ENCODE data around the gene COL4A2.

The COL4A2 gene

DNA sequence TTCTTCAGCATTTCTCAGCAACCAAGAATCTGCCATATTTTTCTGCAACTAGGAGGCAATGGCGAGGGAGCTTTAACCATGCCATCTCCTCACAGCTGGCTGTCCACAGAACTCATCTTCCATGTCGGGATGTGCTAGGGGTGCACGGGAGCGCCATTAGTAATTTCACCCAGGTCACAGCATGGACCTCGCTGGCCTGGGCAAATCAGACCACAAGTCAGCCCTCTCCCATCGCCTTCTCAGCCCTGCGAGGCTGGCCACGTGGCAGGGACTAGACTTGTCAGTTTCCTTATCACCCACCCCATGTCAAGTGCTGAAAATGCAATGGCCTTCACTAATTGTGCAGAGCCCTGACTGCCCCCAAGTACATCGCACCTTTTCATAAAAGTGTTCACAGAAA is 15.8 kb upstream of the COL4A2 start:
- DNase-seq, result no peak

DNA sequence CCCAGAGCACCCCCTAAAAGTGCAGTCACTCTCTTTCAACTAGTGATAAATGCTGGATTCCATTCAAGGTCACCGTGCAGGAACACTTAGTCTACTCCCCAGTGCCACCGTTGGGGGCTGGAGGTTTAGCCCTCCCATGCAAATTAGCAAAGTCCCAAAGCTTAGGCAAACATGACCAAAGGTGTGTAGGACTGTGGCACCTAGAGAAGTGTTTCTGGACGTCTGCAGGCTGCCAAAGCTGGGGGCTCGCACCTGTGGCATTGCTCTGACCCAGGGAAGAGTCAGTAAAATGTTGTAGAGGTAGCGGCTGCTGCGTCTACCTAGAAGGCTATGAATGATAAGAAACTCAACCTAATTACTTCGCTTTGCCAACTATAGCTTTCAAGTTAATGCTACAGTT is 14.0 kb upstream of the COL4A2 start:
- no peak for DNase-seq

DNA sequence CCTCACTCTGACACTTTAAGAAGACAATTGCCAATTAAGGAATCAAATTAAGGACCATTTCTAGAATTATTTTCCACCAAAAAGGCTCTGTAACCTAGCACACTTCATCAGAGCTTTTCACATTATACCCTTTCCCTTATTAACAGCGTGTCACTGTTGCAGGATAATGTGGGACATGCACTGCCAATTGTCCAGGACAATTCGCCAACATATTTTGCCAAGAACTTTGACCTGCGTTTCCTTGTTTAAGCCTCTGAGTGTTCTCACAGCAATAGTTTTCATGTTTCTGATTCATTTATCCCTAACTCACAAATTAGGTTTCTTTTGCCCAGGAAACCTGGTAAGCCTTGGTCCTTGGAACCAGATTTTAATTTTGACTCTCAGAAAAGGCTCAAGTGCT is 13.4 kb upstream of the COL4A2 start:
- DNase-seq, result no peak

DNA sequence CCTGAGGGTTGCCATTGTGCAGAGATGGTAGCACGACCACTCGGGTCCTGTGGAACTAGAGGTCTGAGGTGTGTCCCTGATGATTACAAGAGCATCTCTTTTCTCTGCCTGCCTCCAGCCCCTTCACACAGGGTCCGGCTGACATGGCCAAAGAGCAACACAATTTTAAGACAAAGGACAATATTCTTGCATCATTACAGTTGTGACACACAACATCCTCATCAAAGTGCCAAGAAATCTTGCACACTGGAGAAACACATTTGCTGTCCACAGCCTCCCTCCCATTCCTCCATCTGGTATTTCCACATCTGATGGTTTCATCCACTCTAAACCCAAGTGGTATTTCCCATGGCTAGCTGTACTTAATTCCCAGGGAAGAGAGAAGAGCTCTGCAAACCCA is 12.9 kb upstream of the COL4A2 start:
- no peak for DNase-seq

DNA sequence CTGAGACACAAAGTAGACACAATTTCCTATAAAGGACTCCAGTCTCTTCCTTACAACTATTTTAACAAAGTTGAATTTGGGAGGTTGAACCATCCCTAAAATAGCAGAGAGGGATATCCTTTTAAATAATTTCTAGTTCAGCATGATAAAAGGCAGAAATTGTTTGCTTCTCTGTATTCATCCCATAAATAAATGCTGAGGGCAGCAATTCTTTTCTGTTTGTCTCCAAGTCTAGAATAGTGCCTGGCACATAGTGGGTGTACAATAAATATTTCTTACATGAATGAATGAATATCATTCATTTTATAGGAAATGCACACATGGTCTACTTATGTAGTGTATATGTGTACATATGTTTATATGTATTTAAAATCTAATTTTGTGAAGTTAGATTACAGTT is 12.5 kb upstream of the COL4A2 start:
- no peak for DNase-seq

DNA sequence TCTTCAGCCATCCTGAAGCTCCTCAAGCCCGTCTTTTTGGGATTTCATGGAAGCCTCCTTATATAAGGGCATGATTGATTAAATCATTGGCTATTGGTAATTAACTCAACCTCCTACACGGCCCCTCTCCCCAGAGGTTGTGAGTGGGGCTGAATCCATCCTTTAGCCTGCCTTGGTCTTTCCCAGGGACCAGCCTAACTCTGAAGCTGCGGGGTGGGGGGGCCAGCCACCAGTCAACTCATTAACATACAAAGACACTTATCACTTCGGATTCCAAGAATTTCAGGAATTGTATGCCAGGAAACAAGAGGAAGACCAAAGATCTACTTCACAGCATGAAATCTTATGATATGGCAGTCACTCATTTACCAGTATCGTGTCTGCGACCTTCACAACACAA is 10.1 kb upstream of the COL4A2 start:
- no peak for DNase-seq

DNA sequence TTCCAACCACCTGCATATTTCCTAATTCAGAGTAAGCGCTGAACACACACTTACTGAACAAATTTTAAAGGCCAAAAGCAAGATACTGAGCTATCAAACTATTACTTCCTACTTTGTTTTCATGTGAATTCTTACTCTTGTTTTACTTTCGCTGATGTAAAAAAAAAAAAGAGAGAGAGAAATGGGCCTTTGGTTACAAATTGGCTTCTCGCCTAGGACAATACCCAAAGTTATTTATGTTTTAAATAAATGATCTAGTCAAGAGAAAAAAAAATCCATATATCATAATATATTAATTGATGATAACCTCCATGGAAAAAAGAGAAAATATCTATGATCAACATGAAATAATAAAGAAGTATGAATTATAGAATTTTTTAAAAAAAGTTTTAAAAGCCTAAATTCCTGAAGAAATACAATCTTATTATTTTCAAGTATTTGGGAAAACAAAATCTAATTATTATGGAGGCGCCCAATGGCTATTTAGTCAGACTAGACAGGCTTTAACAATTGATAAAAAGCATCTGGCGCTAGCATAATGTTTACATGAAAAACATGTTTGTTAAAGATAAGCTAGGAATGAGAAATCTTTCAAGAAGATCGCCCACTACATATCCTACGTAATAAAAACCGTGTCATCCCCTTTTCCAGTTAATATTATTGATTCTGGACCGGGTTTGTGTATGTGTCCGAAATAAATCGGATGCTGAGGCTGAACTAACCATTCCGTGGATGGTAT is 9.1 kb upstream of the COL4A2 start:
- no peak for DNase-seq

DNA sequence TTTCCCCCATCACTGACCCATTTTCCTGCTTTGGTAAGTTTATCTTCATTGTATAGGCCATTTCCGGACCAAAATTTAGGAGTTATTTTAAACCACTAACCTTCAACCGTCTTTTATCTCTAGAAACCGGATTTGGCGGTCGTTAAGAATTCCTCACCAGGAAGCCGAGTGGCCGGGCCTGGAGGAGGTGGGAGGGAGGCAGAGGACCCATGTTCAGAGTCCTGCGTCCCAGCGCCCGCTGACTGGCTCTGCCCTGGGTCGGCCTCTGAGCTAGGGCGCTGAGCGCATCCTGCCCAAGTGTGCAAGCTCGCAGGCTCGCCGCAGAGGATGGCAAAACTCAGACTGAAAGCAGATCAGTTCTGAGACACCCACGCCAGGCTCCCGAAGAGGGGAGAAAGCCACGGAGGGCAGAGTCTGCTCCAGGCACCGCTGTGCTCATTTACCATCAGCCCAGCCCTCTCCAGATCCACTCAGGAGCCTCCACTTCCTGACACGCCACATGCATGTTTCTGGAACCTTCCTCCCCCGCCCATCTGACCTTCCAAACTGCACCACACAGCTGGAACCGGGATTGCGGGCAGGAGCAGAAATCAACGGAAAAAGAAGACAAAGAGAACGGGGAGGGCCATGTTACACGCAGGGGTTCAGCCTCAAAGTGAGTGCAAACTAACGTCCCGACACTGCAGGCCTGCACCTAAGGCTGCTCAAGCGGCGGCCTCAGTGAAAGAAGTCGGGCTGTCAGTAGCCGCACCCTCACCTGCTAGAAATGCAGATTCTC is 8.4 kb upstream of the COL4A2 start:
- DNase-seq, result no peak

DNA sequence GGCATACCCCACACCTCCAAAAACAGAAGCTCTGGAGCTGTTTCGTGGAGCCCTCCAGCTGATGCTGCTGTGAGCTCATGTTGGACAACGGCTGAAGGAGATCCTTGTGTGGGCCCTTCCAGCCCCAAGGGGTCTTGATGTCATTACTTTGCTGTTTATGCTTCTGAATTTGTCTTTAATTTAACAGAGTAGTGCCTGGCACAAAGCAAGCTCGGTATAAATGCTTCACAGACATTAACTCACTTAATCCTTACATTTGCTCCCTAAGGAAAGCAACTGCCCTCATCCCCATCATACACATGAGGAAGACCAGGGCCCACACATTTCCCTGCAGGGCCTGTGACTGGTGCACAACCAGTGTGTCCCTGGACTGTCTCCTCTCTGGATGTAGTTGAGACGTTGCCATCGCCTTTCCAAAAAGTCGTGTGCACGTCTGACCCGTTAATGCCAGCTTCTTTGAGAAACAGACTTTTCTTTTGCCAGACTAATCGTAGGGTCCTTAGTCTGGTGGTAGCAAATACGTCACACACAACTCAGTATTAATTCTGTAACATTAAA is 7.7 kb upstream of the COL4A2 start:
- no peak for DNase-seq

DNA sequence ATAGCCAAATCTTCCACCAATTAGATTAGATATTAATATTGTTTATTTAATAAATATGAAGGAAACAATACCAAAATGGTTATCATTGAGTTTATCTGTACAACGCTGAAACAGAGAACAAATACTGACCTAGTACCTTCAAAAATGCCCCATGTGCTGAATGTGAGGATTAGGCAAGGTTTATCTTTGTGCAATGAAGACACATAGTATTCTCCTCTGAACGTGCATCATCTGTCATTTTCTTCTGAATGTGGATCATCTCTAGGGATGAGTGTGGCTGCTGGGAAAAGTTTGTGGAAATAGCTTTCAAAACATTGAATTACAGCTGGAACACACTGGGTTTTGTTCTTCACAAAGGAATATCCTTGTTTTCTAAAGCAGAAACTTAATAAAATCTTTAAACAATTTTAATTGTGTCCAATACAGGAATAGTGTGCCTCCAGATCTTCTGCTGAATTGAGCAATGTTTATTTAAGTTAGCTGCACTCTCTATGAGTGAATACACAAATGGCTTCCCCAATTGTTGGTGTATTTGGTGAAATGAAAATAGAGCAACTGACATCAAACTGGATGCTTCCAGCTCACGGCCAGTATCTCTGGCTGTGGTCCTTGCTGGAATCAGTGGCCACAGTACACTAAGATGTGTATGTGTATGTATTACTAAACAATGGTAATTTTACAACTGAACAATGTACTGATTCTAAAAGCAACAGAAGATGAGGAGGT is 6.8 kb upstream of the COL4A2 start:
- no peak for DNase-seq

DNA sequence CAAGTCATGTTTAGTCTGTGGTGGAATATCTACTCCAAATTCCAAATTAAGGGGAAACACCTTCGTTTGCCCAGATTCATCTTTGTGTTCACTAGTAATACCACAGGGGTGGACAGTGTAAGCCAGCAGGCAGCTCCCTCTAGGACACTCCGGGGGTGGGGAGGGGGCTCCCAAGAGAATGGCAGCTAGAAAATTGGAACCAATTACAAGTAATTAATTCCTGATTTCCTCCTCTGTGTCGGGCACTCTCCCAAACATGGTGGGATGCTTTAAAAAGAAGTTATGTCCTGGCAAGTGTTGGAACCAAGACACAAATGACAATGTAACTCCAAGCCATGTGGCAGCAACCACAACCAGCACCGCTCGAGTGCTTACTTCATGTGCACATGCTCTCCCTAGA is 6.0 kb upstream of the COL4A2 start:
- DNase-seq, result no peak

DNA sequence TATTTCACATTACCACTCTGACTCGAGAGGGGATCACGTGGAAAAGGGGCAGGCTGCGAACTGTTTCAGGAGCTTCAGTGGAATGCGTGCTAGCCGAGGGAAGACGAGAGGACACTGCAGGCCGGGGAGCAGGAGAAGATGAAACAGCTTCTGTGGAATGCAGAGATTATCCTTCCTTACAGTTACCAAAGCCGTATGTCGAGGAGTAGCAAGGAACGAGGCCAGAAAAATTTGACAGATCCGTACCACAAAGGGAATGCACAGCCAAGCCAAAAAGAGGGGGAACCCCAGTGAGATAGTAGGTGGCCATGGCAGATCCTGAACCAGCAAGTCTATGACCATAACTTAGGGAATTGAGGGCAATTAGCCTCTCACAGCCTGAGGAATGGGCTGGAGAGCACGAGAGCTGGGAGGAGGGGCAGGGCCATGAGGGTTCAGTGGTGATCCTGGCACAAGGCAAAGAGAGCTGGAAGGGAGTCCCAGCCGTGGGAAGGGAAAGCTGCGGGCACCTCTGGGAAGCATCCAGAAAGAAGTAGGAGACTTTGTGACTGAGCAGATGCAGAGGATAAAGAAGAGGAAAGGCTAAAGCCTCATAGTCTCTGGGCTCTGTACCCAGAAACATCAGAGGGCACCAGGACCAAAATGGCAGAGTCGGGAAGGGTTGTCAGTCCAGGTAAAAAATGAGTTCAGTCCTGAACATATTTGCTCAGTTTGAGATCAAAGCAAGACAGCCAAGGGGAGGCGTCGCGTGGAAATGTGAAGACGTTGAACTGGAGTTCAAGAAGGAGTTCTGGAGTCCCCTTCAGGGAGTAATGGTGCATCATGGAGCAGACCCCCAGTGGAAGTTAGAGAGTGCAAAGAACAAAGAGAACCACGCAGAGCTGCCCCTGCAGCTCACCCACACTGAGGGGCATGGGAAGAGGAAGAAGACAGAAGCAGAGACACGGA is 5.2 kb upstream of the COL4A2 start:
- no peak for DNase-seq

DNA sequence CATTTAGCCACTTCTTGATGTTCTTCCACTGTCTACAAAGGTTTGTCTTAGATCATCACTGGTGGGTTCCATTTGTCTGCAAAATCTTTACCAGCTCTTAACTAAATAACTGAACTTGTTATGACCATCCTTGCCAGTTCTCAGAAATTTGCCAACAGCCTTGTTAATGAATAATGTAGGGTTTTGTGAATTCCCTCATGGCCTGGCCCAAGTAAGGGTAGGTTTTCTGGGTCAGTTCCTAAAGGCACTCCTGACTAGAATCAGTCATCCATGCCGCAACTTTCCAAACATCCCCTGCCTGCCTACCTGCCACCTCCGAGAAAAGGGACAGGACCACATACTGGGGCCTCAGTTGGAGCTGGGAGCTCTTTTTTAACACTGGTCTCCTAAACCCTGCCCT is 4.1 kb upstream of the COL4A2 start:
- DNase-seq, result no peak

DNA sequence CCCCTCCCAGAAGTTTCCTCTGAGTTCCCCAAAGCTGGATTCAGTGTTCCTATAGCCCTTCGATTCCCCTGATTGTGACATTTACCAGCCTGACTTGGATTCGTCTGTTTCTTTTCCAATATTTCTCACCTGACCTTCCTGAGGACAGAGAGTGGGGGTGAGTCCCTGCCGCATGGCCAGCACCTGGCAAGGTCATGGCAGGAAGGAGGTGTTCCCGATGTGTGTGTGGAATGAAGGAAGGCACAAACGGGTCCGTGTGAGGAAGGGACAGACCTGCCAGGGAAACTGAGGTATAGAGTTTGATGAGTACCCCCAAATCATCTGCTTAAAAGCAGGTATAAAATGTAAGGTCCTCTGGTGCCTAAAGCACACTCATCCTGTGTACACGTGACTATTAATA is 3.4 kb upstream of the COL4A2 start:
- DNase-seq, result no peak

DNA sequence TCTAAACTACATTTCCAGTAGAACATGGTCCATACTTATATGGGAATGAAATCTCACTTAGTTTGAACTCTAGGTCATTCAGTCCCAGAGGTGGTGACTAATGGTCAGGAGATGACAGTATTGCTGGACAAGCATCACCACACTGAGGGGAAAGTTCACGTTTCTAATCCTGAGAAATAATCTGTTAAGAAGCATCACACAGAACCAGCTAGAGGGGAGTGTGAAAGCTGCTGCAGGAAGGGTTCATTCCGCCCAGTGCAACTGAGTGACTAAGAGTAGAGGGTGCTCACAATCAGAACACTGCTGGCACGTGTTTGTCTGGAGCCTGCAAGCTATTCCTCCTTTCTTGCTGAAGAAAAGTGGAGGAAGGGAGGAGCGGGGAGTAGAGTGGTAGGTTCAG is 2.8 kb upstream of the COL4A2 start:
- DNase-seq, result no peak

DNA sequence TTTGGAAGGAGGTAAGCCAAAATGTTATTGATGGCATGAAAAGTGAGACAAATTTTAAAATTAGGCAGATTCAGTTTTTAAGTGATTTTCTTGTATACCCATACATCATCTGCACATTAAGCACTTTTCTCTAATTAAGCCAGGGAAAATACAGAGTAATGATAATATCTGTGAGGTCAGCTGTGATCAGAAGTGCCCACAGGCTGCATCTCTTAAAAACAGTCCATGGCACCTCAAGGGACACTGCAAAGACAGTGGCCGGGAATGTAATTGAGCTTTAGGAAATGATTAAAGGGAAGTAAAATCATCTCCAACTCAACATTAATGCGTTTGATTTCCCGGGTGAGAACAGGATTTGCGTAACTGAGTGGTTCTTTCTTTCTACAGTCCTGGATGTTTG is 2.1 kb upstream of the COL4A2 start:
- DNase-seq, result no peak

DNA sequence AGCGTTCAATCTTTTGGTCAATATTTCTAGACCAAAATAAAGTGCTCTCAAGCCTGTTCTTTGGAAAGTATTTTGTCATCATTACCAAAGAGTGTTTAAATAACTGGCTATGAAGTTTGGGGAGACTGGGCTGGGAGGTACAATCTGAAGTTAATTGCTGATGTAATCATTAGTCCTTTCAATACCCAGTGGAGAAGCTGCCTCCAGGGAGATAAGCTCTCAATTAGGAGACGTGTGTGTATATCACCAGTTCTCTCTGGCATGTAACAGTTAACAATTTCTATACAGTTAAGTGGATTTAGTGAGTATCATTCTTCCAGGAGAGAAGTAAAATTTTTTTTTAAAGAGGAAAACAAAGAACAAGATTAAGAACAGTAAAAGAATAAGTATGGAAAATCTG is 1.5 kb upstream of the COL4A2 start:
- DNase-seq, result no peak

DNA sequence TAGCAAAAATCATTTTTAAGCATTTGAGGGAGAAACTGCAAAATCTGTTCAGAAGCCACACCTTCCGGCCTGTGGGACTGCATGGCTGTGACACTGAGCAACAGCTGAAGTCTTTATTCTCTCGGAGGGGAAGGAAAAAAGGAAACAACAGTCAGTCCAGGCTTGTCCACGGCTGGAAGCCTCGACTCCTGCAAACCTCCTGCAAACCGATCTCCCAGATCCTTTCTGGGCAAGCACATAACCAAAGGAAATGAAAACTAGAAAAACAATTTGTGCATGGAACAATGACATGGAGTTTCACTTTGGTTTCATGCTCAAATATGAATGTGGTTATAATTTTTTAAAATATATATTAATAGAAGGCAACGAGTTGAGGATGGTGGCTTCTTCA is 1.1 kb upstream of the COL4A2 start:
- DNase-seq, result no peak

DNA sequence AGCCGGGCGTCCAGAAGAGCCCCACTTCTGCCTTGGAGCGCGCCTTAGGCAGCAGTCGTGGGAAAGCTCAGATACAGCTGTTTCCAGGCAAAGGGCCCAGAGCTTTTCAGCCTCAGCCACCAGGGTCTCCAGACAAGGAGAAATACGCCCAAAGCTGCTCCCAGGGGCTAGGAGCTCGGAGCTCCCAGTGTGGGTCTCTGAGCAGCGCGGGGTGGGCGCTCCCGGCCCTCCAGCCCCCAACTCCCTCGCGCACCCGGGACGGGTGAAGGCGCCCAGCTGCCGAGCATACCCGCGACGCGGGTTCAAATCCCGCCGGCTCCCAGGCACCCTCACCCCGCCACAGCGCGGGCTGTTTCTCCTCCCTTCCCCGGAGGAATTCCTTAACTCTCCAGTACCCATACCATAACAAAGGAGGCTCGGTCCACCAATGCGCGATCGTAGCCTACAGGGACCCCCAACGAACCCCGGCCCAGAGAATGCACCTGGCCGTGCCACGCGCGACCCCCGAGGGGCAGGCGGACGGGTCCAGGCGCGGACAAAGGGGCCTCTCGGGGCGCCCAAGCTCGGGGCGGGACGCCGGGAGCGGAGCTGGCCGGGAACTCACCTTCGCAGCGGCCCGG is 634 bp upstream of the COL4A2 start:
- no peak for DNase-seq

DNA sequence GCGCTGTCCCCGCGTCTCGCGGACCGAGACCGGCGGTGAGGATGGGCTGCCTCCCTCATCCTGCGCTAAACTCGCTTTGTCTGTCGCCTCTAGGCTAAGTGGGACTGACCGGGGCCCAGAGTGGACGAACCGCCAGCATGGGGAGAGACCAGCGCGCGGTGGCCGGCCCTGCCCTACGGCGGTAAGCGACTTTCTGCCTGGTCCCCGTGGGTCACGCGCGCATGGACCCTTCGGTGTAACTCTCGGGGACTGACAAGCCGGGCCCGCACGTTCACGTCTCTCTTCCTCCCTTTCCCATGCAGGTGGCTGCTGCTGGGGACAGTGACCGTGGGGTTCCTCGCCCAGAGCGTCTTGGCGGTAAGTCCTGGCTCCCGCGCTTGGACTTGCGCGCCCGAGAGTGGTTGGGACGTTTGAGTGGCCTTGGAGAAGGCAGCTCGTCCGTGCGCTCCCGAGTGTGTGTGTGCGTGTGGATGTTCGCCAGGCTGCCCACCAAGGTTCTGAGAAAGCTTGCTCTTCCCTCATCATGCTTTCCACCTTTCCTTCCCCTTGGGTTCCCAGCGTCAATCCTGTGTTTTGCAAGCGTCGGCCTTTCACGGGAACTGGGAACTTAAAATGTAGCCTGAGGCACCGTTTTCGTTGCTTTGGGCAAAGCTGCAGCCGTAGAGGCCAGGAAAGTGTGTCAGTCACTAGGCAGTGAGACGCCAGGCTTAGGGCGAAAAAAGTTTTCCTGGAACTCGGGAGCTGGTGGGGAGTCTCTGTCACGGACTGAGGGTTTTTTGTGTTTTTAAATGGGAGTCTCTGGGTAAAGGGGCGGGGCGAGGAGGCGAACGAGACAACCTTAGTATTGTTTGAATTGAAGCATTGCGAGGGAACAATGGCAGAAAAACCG is 927 bp downstream of the COL4A2 start:
- DNase-seq, result no peak
